Measurements from ENCODE around the gene PCOLCE2. TPM values are rescaled to one million over a fixed set of nuclear protein-coding genes. Genes with fewer than 3 reads are reported as not detected.

The PCOLCE2 gene
- total and polyA plus RNA-seq, 4 donors = 9.1 to 17.2 (median 13.3) TPM

- Histone ChIP-seq H3K4me1 (ENCODE audit: control insufficient read depth in 4 of 4, insufficient read depth in 4 of 4, low read length in 3 of 4) (no peaks in the 10 kb centered on the region), H3K9ac (ENCODE audit: low read depth in 1 of 2, low read length in 2 of 2) (no peak overlapping the region), H3K4me3 (ENCODE audit: low read depth in 1 of 3, low read length in 3 of 3) (no peak overlapping the region), H3K27me3 (ENCODE audit: control insufficient read depth in 4 of 4, insufficient read depth in 4 of 4, low read length in 3 of 4) (no peaks in the 10 kb centered on the region), H3K9me3 (ENCODE audit: control insufficient read depth in 4 of 4, low read length in 3 of 4) (no peaks in the 10 kb centered on the region), H3K27ac (ENCODE audit: low read depth in 1 of 2, low read length in 2 of 2) (no peak overlapping the region), H3K36me3 (ENCODE audit: control insufficient read depth in 4 of 4, insufficient read depth in 3 of 4, low read depth in 1 of 4, low read length in 3 of 4) (no peaks in the 10 kb centered on the region)
- WGBS = 76% methylated on average over 4 of the region's 4 CpGs
- TF ChIP-seq RXRA (IDR thresholded peaks at IDR 0.05) (no peak), EGR1 (IDR thresholded peaks at IDR 0.05; ENCODE audit: low read depth in 2 of 2) (no peak), YY1 (IDR thresholded peaks at IDR 0.05) (no peak), TAF1 (conservative IDR thresholded peaks at IDR 0.05) (no peak), GABPA (IDR thresholded peaks at IDR 0.05 in 1 of 2, conservative IDR thresholded peaks at IDR 0.05 in 1 of 2) (no peak), REST (IDR thresholded peaks at IDR 0.05) (no peak), CTCF (IDR thresholded peaks at IDR 0.05; ENCODE audit: low read depth, low read length, missing input control) (no peak), HNF4A (conservative IDR thresholded peaks at IDR 0.05) (no peak), RAD21 (IDR thresholded peaks at IDR 0.05) (no peak), FOXA1 (IDR thresholded peaks at IDR 0.05) (no peak), JUND (IDR thresholded peaks at IDR 0.05) (no peak), ZBTB33 (IDR thresholded peaks at IDR 0.05) (no peak), SP1 (IDR thresholded peaks at IDR 0.05) (no peak), FOXA2 (IDR thresholded peaks at IDR 0.05) (no peak), NR2F2 (IDR thresholded peaks at IDR 0.05) (no peak), ATF3 (IDR thresholded peaks at IDR 0.05) (no peak), HNF4G (IDR thresholded peaks at IDR 0.05) (no peak)
- TF ChIP-seq, protein P1, sequence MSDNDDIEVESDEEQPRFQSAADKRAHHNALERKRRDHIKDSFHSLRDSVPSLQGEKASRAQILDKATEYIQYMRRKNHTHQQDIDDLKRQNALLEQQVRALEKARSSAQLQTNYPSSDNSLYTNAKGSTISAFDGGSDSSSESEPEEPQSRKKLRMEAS (IDR thresholded peaks at IDR 0.05) = no peak
- DNase-seq (ENCODE audit: low spot score) = no peak
Measured at GRCh38 chr3:142785996-142786395, 102.9 kb downstream of the PCOLCE2 start.
